Neural cell (in vitro differentiated cells): ENCODE data around the gene TCF12.

ENCODE experiments used
- EP300 ChIP-seq: fragments of 450-650 bp; conservative IDR thresholded peaks from 2 replicates; pipeline ENCODE4 v1.6.1; 2014; ENCODE audit warnings: antibody characterized with exemption, mild to moderate bottlenecking, moderate library complexity; ENCODE audit not compliant: poor library complexity, severe bottlenecking
- EZH2 ChIP-seq: fragments of 200-600, 300-800 bp; shearing (Covaris generic), sonication (generic); IDR thresholded peaks from 2 replicates; pipeline ENCODE4 v1.6.1; 2014; ENCODE audit warnings: antibody characterized with exemption, low read length, borderline replicate concordance, mild to moderate bottlenecking; ENCODE audit not compliant: insufficient read depth, poor library complexity, severe bottlenecking
- MXI1 ChIP-seq: fragments of 450-650 bp; conservative IDR thresholded peaks from 2 replicates; pipeline ENCODE4 v1.6.1; 2014; ENCODE audit warnings: antibody characterized with exemption, mild to moderate bottlenecking; ENCODE audit not compliant: poor library complexity, severe bottlenecking
- RAD21 ChIP-seq: fragments of 450-650 bp; conservative IDR thresholded peaks from 2 replicates; pipeline ENCODE4 v1.6.1; 2014; ENCODE audit warnings: antibody characterized with exemption, mild to moderate bottlenecking, moderate library complexity
- REST ChIP-seq: IDR thresholded peaks from 2 replicates; pipeline ENCODE4 v1.6.1; 2012; ENCODE audit warnings: borderline replicate concordance
- TF ChIP-seq, protein P1 (sequence below): fragments of 450-650 bp; IDR thresholded peaks from 2 replicates; pipeline ENCODE4 v1.5.1; 2014; ENCODE audit warnings: antibody characterized with exemption, mild to moderate bottlenecking, moderate library complexity; ENCODE audit not compliant: poor library complexity, severe bottlenecking

- TF ChIP-seq MXI1 (no peak), REST (no peak), EP300 (no peak), EZH2 (no peak), RAD21 (no peak)
- TF ChIP-seq, protein P1, sequence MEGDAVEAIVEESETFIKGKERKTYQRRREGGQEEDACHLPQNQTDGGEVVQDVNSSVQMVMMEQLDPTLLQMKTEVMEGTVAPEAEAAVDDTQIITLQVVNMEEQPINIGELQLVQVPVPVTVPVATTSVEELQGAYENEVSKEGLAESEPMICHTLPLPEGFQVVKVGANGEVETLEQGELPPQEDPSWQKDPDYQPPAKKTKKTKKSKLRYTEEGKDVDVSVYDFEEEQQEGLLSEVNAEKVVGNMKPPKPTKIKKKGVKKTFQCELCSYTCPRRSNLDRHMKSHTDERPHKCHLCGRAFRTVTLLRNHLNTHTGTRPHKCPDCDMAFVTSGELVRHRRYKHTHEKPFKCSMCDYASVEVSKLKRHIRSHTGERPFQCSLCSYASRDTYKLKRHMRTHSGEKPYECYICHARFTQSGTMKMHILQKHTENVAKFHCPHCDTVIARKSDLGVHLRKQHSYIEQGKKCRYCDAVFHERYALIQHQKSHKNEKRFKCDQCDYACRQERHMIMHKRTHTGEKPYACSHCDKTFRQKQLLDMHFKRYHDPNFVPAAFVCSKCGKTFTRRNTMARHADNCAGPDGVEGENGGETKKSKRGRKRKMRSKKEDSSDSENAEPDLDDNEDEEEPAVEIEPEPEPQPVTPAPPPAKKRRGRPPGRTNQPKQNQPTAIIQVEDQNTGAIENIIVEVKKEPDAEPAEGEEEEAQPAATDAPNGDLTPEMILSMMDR: no peak
Observed at GRCh38 chr15:56877255-56877970, 41.0 kb upstream of the TCF12 start.
